GM12891 (cell line): ENCODE data around the gene TCP11.

Experiments
- DNase-seq: peaks from one replicate; pipeline ENCODE4 v3.0.0; 2011; ENCODE audit warnings: low spot score; ENCODE audit not compliant: insufficient read length
- FAIRE-seq: peaks from 2 replicates; lab custom pipeline; 2011; peaks lifted over from hg19 to GRCh38; lab: Jason Lieb, UNC
- PAX5 ChIP-seq: IDR thresholded peaks from 2 replicates; pipeline ENCODE4 v1.6.1; 2011; ENCODE audit warnings: low read length, moderate library complexity, mild to moderate bottlenecking; ENCODE audit not compliant: insufficient read depth, severe bottlenecking
- POLR2A ChIP-seq: IDR thresholded peaks from 2 replicates; pipeline ENCODE4 v1.6.1; 2011; ENCODE audit warnings: low read depth, low read length, control low read depth
- POLR2AphosphoS5 ChIP-seq: IDR thresholded peaks from 2 replicates; pipeline ENCODE4 v1.6.1; 2011; ENCODE audit warnings: low read depth, low read length, control low read depth
- POU2F2 ChIP-seq: IDR thresholded peaks from 2 replicates; pipeline ENCODE4 v1.6.1; 2011; ENCODE audit warnings: low read depth, mild to moderate bottlenecking, control low read depth, low read length, moderate library complexity
- SPI1 ChIP-seq: IDR thresholded peaks from 2 replicates; pipeline ENCODE4 v1.6.1; 2011; ENCODE audit warnings: low read depth, low read length, control low read depth
- TAF1 ChIP-seq: IDR thresholded peaks from 2 replicates; pipeline ENCODE4 v1.6.1; 2011; ENCODE audit warnings: low read depth, low read length, control low read depth

The TCP11 gene

GRCh38 chr6:35149891-35150566 lies 8.9 kb upstream of the TCP11 start:
- DNase-seq (no peak), FAIRE-seq (no peak)
- TF ChIP-seq POU2F2: no peak
- TF ChIP-seq SPI1: no peak
- TF ChIP-seq POLR2AphosphoS5: no peak
- no peak for TF ChIP-seq TAF1
- TF ChIP-seq PAX5: no peak
- TF ChIP-seq POLR2A: no peak

- TF ChIP-seq POLR2AphosphoS5 (no peak), POU2F2 (no peak), TAF1 (no peak), SPI1 (no peak), POLR2A (no peak), PAX5 (no peak)
- DNase-seq (no peak), FAIRE-seq (peak; percentile 70)
These were observed 7.1 kb upstream of the TCP11 start for GRCh38 chr6:35148167-35148741.

DNA sequence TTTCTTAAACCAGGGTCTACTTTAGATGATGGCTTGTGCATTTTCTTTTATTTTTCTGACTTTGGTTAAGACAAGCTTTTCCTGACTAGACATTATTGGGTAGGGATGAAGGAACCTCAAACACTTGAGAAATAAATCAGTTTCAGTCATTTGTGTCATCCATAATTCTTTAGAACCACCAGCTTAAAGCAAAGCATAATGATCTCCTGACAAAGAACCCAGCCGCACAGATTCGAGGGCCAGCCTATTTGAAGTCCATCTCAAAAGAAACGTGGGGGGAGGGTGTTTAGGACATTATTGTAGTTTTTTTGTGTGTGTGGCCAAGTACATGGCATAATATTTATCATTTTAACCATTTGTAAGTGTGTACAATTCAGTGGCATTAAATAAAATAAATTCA lies 6.3 kb upstream of the TCP11 start:
- no peak for TF ChIP-seq PAX5
- TF ChIP-seq SPI1: no peak
- no peak for TF ChIP-seq POU2F2
- no peak for TF ChIP-seq POLR2A
- no peak for TF ChIP-seq TAF1
- no peak for TF ChIP-seq POLR2AphosphoS5
- no peak for DNase-seq
- no peak for FAIRE-seq

DNA sequence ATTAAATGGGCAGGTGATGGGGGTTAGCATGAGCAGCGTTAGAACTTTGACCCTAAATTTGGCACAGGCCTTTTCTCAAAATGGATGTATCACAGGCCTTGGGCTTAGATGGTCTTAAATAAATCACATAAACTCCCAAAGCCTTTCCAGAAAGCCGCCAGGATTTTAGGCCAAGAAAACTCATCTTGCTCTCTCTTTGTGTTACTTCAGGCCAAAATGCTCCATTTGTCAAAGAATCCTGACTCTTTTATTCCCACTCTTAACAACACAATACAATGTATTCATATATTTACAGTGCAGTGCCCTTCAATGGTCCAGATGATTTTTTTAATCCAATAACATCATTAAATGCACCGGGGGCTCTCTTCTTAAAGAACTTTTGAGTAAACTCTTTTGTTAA lies 5.9 kb upstream of the TCP11 start:
- no peak for TF ChIP-seq SPI1
- TF ChIP-seq TAF1: no peak
- no peak for TF ChIP-seq POU2F2
- no peak for TF ChIP-seq PAX5
- TF ChIP-seq POLR2A: no peak
- TF ChIP-seq POLR2AphosphoS5: no peak
- DNase-seq (no peak), FAIRE-seq (no peak)

- no peak for DNase-seq
- no peak for TF ChIP-seq PAX5
- no peak for TF ChIP-seq POU2F2
- no peak for TF ChIP-seq POLR2A
- TF ChIP-seq POLR2AphosphoS5: no peak
- TF ChIP-seq TAF1: no peak
- no peak for TF ChIP-seq SPI1
- no peak for FAIRE-seq
These were observed 5.3 kb upstream of the TCP11 start for GRCh38 chr6:35146453-35146852.

GRCh38 chr6:35145757-35146156 lies 4.6 kb upstream of the TCP11 start:
- DNase-seq: no peak
- no peak for FAIRE-seq
- no peak for TF ChIP-seq POLR2A
- no peak for TF ChIP-seq TAF1
- no peak for TF ChIP-seq POU2F2
- TF ChIP-seq SPI1: no peak
- TF ChIP-seq PAX5: no peak
- TF ChIP-seq POLR2AphosphoS5: no peak

- no peak for DNase-seq
- no peak for FAIRE-seq
- no peak for TF ChIP-seq POU2F2
- TF ChIP-seq TAF1: no peak
- no peak for TF ChIP-seq POLR2AphosphoS5
- TF ChIP-seq SPI1: no peak
- TF ChIP-seq POLR2A: no peak
- TF ChIP-seq PAX5: no peak
These were observed 1.7 kb upstream of the TCP11 start for GRCh38 chr6:35142588-35143569.

GRCh38 chr6:35140639-35141006 lies 516 bp downstream of the TCP11 start:
- FAIRE-seq: no peak

More at GRCh38 chr6:35140639-35141006, 516 bp downstream of the TCP11 start:
- TF ChIP-seq POLR2A (no peak), POLR2AphosphoS5 (no peak), TAF1 (no peak), POU2F2 (no peak), PAX5 (no peak), SPI1 (no peak)
- no peak for DNase-seq
